Activated naive CD4-positive, alpha-beta T cell treated with anti-CD3 and anti-CD28 coated beads, Interleukin-2, amount 50 U/mL, for 72 hours (primary cell): Measurements from ENCODE around the gene PPP6R1. TPM values are rescaled to one million over a fixed set of nuclear protein-coding genes. Genes with fewer than 3 reads are reported as not detected.

ENCODE experiments used
- ATAC-seq, 2 donors: fragments of 150-1000 bp; cut with Tn5 transposase; 2 replicates each; pipeline ENCODE4 v1.10.0; 2021; ENCODE audit warnings: mild to moderate bottlenecking in 2 of 2, moderate library complexity in 2 of 2
- DNase-seq, 2 donors: peaks; one replicate each; pipeline ENCODE4 v3.0.0; 2021 to 2022; ENCODE audit warnings: low spot score in 2 of 2
- H3K27ac Mint-ChIP-seq, 2 donors: one replicate each; pipeline ENCODE4 v1.8.0; 2022; ENCODE audit warnings: mild to moderate bottlenecking in 2 of 2, mixed read lengths in 2 of 2
- H3K36me3 Mint-ChIP-seq, 2 donors: one replicate each; pipeline ENCODE4 v1.8.0; 2022; ENCODE audit warnings: mixed read lengths in 2 of 2
- H3K9me3 Mint-ChIP-seq, 2 donors: one replicate each; pipeline ENCODE4 v1.8.0; 2022; ENCODE audit warnings: mixed read lengths in 2 of 2
- total RNA-seq, 2 donors: library from RNA; stranded (reverse); gene quantifications; one replicate each; pipeline ENCODE4 v1.2.3, GENCODE V29; 2022

PPP6R1 gene
- total RNA-seq, 2 donors from 2014 or later, result 160 to 225 TPM

- Mint-ChIP-seq H3K27ac (no peak overlapping the region), H3K9me3 (no peaks in the 10 kb centered on the region), H3K36me3 (no peaks in the 10 kb centered on the region)
- DNase-seq (no peak), ATAC-seq (no peak)
Measured at GRCh38 chr19:55196803-55197202, 62.0 kb downstream of the PPP6R1 start.

GRCh38 chr19:55193481-55193880, 65.3 kb downstream of the PPP6R1 start:
- Mint-ChIP-seq H3K36me3 (no peaks in the 10 kb centered on the region), H3K27ac (no peak overlapping the region), H3K9me3 (no peaks in the 10 kb centered on the region)
- ATAC-seq (no peak), DNase-seq (no peak)

- ATAC-seq (no peak), DNase-seq (no peak)
- H3K9me3 Mint-ChIP-seq, result no peaks in the 10 kb centered on the region
- H3K36me3 Mint-ChIP-seq, result no peaks in the 10 kb centered on the region
- peak overlapping the region; percentile 45 to 88 for H3K27ac Mint-ChIP-seq
Measured at GRCh38 chr19:55189403-55189835, 69.4 kb downstream of the PPP6R1 start.

GRCh38 chr19:55188625-55189024, 70.2 kb downstream of the PPP6R1 start:
- Mint-ChIP-seq H3K9me3 (no peaks in the 10 kb centered on the region), H3K27ac (peak overlapping the region in 1 of 2 donors; percentile 45), H3K36me3 (no peaks in the 10 kb centered on the region)
- ATAC-seq, result no peak
- DNase-seq, result no peak

- H3K9me3 Mint-ChIP-seq, result no peaks in the 10 kb centered on the region
- no peak overlapping the region for H3K27ac Mint-ChIP-seq
- ATAC-seq, result no peak
- DNase-seq, result no peak
- H3K36me3 Mint-ChIP-seq, result no peaks in the 10 kb centered on the region
Measured at GRCh38 chr19:55186080-55186479, 72.7 kb downstream of the PPP6R1 start.

GRCh38 chr19:55181740-55182139, 77.1 kb downstream of the PPP6R1 start:
- ATAC-seq, result no peak
- Mint-ChIP-seq H3K36me3 (no peaks in the 10 kb centered on the region), H3K9me3 (no peaks in the 10 kb centered on the region), H3K27ac (no peak overlapping the region)
- DNase-seq, result no peak

Other genes starting within 250 kb of the PPP6R1 start
- gene GP6, start 220.8 kb downstream of the PPP6R1 start, total RNA-seq, result under 1 TPM in 1 of 2 donors, not detected in 1; 0.75 TPM
- 10 to 100 TPM; 15.9 to 16.0 TPM for gene RDH13, start 195.9 kb downstream of the PPP6R1 start, total RNA-seq
- 1 to 10 TPM; 1.2 to 2.6 TPM for gene EPS8L1, start 183.1 kb downstream of the PPP6R1 start, total RNA-seq
- gene PPP1R12C, start 141.4 kb downstream of the PPP6R1 start, total RNA-seq, result 10 to 100 TPM; 52.7 to 76.5 TPM
- gene TNNT1, start 109.8 kb downstream of the PPP6R1 start, total RNA-seq, result 1 to 10 TPM in 1 of 2 donors, not detected in 1; 1.3 TPM
- gene TNNI3, start 101.3 kb downstream of the PPP6R1 start, total RNA-seq, result not detected
- gene DNAAF3, start 92.4 kb downstream of the PPP6R1 start, total RNA-seq, result under 1 TPM; 0.55 to 0.95 TPM
- not detected for gene SYT5, start 78.7 kb downstream of the PPP6R1 start, total RNA-seq
- under 1 TPM in 1 of 2 donors, not detected in 1; 0.19 TPM for gene PTPRH, start 49.5 kb downstream of the PPP6R1 start, total RNA-seq
- 1 to 10 TPM; 7.7 to 8.1 TPM for gene TMEM86B, start 30.3 kb downstream of the PPP6R1 start, total RNA-seq
- gene HSPBP1, start 21.1 kb upstream of the PPP6R1 start, total RNA-seq, result 10 to 100 TPM; 24.9 to 40.8 TPM
- gene BRSK1, start 25.0 kb upstream of the PPP6R1 start, total RNA-seq, result 1 to 10 TPM; 6.7 to 8.4 TPM
- not detected for gene TMEM150B, start 66.3 kb upstream of the PPP6R1 start, total RNA-seq
- 10 to 100 TPM; 30.7 to 56.2 TPM for gene KMT5C, start 80.9 kb upstream of the PPP6R1 start, total RNA-seq
- under 1 TPM; 0.39 to 0.95 TPM for gene COX6B2, start 95.7 kb upstream of the PPP6R1 start, total RNA-seq
- gene GARIN5B, start 104.2 kb upstream of the PPP6R1 start, total RNA-seq, result not detected
- gene IL11, start 111.4 kb upstream of the PPP6R1 start, total RNA-seq, result under 1 TPM in 1 of 2 donors, not detected in 1; 0.32 TPM
- gene TMEM190, start 117.8 kb upstream of the PPP6R1 start, total RNA-seq, result not detected
- gene TMEM238, start 125.3 kb upstream of the PPP6R1 start, total RNA-seq, result 1 to 10 TPM; 4.5 to 7.8 TPM
- gene RPL28, start 126.9 kb upstream of the PPP6R1 start, total RNA-seq, result 1,000 to 10,000 TPM; 2,540 to 2,693 TPM
- gene UBE2S, start 148.8 kb upstream of the PPP6R1 start, total RNA-seq, result 100 to 1,000 TPM; 192 to 343 TPM
- not detected for gene SHISA7, start 184.3 kb upstream of the PPP6R1 start, total RNA-seq
- gene ISOC2, start 202.6 kb upstream of the PPP6R1 start, total RNA-seq, result 10 to 100 TPM; 22.1 to 41.5 TPM
- gene C19orf85, start 205.7 kb upstream of the PPP6R1 start, total RNA-seq, result not detected
- gene ZNF628, start 217.6 kb upstream of the PPP6R1 start, total RNA-seq, result 10 to 100 TPM in 1 of 2 donors, 1 to 10 TPM in 1; 7.4 to 14.2 TPM
- gene NAT14, start 226.2 kb upstream of the PPP6R1 start, total RNA-seq, result 10 to 100 TPM in 1 of 2 donors, 1 to 10 TPM in 1; 5.1 to 18.2 TPM
- gene SSC5D, start 229.4 kb upstream of the PPP6R1 start, total RNA-seq, result under 1 TPM; 0.39 to 0.53 TPM